Keratinocyte (primary cell): ENCODE data around the gene XIRP2. TPM values are rescaled to one million over a fixed set of nuclear protein-coding genes. Genes with fewer than 3 reads are reported as not detected.
"Not testable (repeated sequence)": the region's sequence is repeated elsewhere in the genome, so short reads cannot be mapped to it uniquely, and the experiment has no call there.

Experiments used
- DNase-seq: peaks from one replicate; pipeline ENCODE4 v3.0.0-alpha.2; 2011; ENCODE audit warnings: low read depth, missing footprints, low spot score
- FAIRE-seq: peaks from 2 replicates; lab custom pipeline; 2011; peaks lifted over from hg19 to GRCh38; lab: Jason Lieb, UNC
- H2AFZ ChIP-seq: 2 replicates; pipeline ENCODE4 v1.6.0; 2012; ENCODE audit warnings: low read length, control low read depth, inconsistent platforms; ENCODE audit not compliant: control insufficient read depth
- H3K27ac ChIP-seq: 2 replicates; pipeline ENCODE4 v1.5.1; 2011; ENCODE audit warnings: low read length; ENCODE audit not compliant: control insufficient read depth, insufficient read depth
- H3K27me3 ChIP-seq: 3 replicates; pipeline ENCODE4 v1.6.0; 2011; ENCODE audit warnings: low read length; ENCODE audit not compliant: control insufficient read depth, insufficient read depth; ENCODE audit errors: extremely low read depth
- H3K36me3 ChIP-seq, 2 experiments: 2 replicates in 1 of 2; 3 replicates in 1 of 2; pipeline ENCODE4 v1.5.1; 2011; ENCODE audit warnings: low read length in 2 of 2, mild to moderate bottlenecking in 1 of 2; ENCODE audit not compliant: control insufficient read depth in 2 of 2, insufficient read depth in 2 of 2; ENCODE audit errors: extremely low read depth in 1 of 2
- H3K4me1 ChIP-seq: 3 replicates; pipeline ENCODE4 v1.5.1; 2011; ENCODE audit warnings: low read length; ENCODE audit not compliant: control insufficient read depth, insufficient read depth; ENCODE audit errors: extremely low read depth
- H3K4me2 ChIP-seq: 3 replicates; pipeline ENCODE4 v1.6.0; 2011; ENCODE audit warnings: low read depth, low read length; ENCODE audit not compliant: control insufficient read depth, insufficient read depth; ENCODE audit errors: extremely low read depth
- H3K4me3 ChIP-seq, 3 experiments: fragments of 200-600 bp in 1 of 3; sonication (generic) in 1 of 3; 2 replicates in 2 of 3; 3 replicates in 1 of 3; pipeline ENCODE4 v1.5.1; 2011 to 2016; ENCODE audit warnings: low read length in 3 of 3, mild to moderate bottlenecking in 3 of 3, control low read depth in 2 of 3, inconsistent platforms in 1 of 3, low read depth in 1 of 3, mixed read lengths in 1 of 3, mixed run types in 1 of 3, moderate library complexity in 1 of 3; ENCODE audit not compliant: control insufficient read depth in 2 of 3, insufficient read depth in 2 of 3; ENCODE audit errors: extremely low read depth in 1 of 3
- H3K79me2 ChIP-seq: 2 replicates; pipeline ENCODE4 v1.6.0; 2012; ENCODE audit warnings: low read length; ENCODE audit not compliant: control insufficient read depth, insufficient read depth
- H3K9ac ChIP-seq: 3 replicates; pipeline ENCODE4 v1.6.0; 2011; ENCODE audit warnings: low read length; ENCODE audit not compliant: control insufficient read depth, insufficient read depth; ENCODE audit errors: extremely low read depth
- H3K9me1 ChIP-seq: 3 replicates; pipeline ENCODE4 v1.6.0; 2011; ENCODE audit warnings: low read length; ENCODE audit not compliant: control insufficient read depth, insufficient read depth; ENCODE audit errors: extremely low read depth
- H3K9me3 ChIP-seq: 2 replicates; pipeline ENCODE4 v1.5.1; 2012; ENCODE audit warnings: low read depth, low read length; ENCODE audit not compliant: control insufficient read depth
- H4K20me1 ChIP-seq: 3 replicates; pipeline ENCODE4 v1.6.0; 2011; ENCODE audit warnings: low read length; ENCODE audit not compliant: control insufficient read depth, insufficient read depth; ENCODE audit errors: extremely low read depth
- EZH2 ChIP-seq: IDR thresholded peaks from one replicate; pipeline ENCODE4 v1.6.1; 2012; ENCODE audit warnings: inconsistent platforms, mild to moderate bottlenecking, low read length, moderate library complexity
- dilution Hi-C: fragments of 300-500 bp; cut with MboI; formaldehyde crosslinking; loops from one replicate; pipeline ENCODE4 v1.7.0; 2020; ENCODE audit warnings: low sequenced_read_pairs; ENCODE audit not compliant: extremely low pct_ligation_motif_present
- polyA plus RNA-seq, 5 experiments: library from polyadenylated mRNA; depleted of rRNA in 3 of 5; stranded (reverse) in 3 of 5; stranded (forward) in 1 of 5; unstranded in 1 of 5; fragments of >200 nt; gene quantifications; 1 replicate in 1 of 5; 2 replicates in 3 of 5; 3 replicates in 1 of 5; pipeline versions ENCODE4 v1.2.1 to v1.2.3, GENCODE V29; 2011 to 2012; ENCODE audit warnings: missing spikeins in 2 of 5, low read depth in 1 of 5, low replicate concordance in 1 of 5
- TF ChIP-seq, protein P1 (sequence below), 3 experiments: IDR thresholded peaks in 1 of 3; conservative IDR thresholded peaks in 1 of 3; optimal IDR thresholded peaks in 1 of 3; 2 replicates in 2 of 3; 3 replicates in 1 of 3; pipeline versions ENCODE3 to v1.5.1; 2011; ENCODE audit warnings: low read length in 3 of 3, mild to moderate bottlenecking in 3 of 3, moderate library complexity in 2 of 3, control low read depth in 1 of 3, inconsistent platforms in 1 of 3; ENCODE audit not compliant: insufficient read depth in 2 of 3; ENCODE audit errors: extremely low read depth in 1 of 3

The XIRP2 gene
- polyA plus RNA-seq, 1 donor (not counting 4 experiments of a cell fraction or from before 2014, with no cell fraction given): 0.01 TPM

DNA sequence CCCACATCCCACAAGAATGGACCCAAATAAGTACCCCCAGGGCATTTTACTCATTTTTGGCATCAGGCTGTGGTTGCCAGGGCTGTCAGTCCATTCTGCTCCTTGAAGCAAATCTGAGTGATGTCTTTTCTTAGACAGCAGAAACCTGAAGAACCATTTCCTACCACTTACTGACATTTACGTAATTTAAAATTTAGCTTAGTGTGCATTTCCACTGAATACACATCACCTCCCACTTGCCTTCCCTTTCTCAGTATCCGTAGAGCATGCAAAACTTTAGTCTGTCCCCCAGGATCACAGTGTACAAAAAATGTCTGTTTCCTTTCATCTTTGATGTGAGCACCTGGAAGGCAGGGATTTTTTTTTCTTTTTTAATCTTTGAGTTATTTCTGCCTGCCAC is 130.3 kb downstream of the XIRP2 start:
- no peaks in the 10 kb centered on the region for H4K20me1 ChIP-seq
- H3K4me1 ChIP-seq: no peaks in the 10 kb centered on the region
- H3K9ac ChIP-seq: no peak overlapping the region
- FAIRE-seq (no peak), DNase-seq (no peak)
- no peaks in the 10 kb centered on the region for H3K9me3 ChIP-seq
- no peak overlapping the region for H3K4me2 ChIP-seq
- no peak overlapping the region for H3K4me3 ChIP-seq
- H2AFZ ChIP-seq: no peak overlapping the region
- H3K27ac ChIP-seq: no peak overlapping the region
- H3K79me2 ChIP-seq: no peaks in the 10 kb centered on the region
- H3K27me3 ChIP-seq: no peaks in the 10 kb centered on the region
- no peaks in the 10 kb centered on the region for H3K36me3 ChIP-seq
- no peaks in the 10 kb centered on the region for H3K9me1 ChIP-seq
- dilution Hi-C loops: no loop called here
- TF ChIP-seq, protein P1, sequence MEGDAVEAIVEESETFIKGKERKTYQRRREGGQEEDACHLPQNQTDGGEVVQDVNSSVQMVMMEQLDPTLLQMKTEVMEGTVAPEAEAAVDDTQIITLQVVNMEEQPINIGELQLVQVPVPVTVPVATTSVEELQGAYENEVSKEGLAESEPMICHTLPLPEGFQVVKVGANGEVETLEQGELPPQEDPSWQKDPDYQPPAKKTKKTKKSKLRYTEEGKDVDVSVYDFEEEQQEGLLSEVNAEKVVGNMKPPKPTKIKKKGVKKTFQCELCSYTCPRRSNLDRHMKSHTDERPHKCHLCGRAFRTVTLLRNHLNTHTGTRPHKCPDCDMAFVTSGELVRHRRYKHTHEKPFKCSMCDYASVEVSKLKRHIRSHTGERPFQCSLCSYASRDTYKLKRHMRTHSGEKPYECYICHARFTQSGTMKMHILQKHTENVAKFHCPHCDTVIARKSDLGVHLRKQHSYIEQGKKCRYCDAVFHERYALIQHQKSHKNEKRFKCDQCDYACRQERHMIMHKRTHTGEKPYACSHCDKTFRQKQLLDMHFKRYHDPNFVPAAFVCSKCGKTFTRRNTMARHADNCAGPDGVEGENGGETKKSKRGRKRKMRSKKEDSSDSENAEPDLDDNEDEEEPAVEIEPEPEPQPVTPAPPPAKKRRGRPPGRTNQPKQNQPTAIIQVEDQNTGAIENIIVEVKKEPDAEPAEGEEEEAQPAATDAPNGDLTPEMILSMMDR (optimal IDR thresholded peaks at IDR 0.05 in 1 of 3, IDR thresholded peaks at IDR 0.05 in 1 of 3, conservative IDR thresholded peaks at IDR 0.05 in 1 of 3; ENCODE audit: extremely low read depth in 1 of 3, insufficient read depth in 2 of 3, low read length in 3 of 3): no peak
- TF ChIP-seq EZH2: no peak

DNA sequence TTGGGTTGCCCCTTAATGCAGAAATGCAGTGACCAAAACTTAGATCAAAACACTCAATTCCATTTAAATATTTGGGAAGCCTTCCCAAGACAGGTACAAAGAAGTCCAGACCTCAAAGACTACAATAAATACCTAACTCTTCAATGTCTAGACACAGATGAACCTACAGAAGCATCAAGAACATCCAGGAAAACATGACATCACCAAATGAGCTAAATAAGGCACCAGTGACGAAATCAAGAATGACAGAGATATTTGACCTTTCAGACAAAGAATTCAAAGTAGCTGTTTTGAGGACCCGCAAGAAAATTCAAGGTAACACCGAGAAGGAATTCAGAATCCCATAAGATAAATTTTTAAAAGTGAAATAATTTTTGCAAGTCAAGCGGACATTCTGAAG is 140.2 kb downstream of the XIRP2 start:
- Histone ChIP-seq H3K9me3 (no peaks in the 10 kb centered on the region), H3K79me2 (no peaks in the 10 kb centered on the region), H3K4me2 (no peak overlapping the region), H3K27ac (no peak overlapping the region), H2AFZ (no peak overlapping the region), H3K4me1 (no peaks in the 10 kb centered on the region), H3K9me1 (no peaks in the 10 kb centered on the region), H3K4me3 (no peak overlapping the region), H4K20me1 (no peaks in the 10 kb centered on the region), H3K27me3 (no peaks in the 10 kb centered on the region), H3K36me3 (no peaks in the 10 kb centered on the region), H3K9ac (no peak overlapping the region)
- dilution Hi-C loops: no loop called here
- DNase-seq (no peak), FAIRE-seq (no peak)
- TF ChIP-seq, protein P1 (optimal IDR thresholded peaks at IDR 0.05 in 1 of 3, IDR thresholded peaks at IDR 0.05 in 1 of 3, conservative IDR thresholded peaks at IDR 0.05 in 1 of 3; ENCODE audit: extremely low read depth in 1 of 3, insufficient read depth in 2 of 3, low read length in 3 of 3): no peak
- no peak for TF ChIP-seq EZH2

DNA sequence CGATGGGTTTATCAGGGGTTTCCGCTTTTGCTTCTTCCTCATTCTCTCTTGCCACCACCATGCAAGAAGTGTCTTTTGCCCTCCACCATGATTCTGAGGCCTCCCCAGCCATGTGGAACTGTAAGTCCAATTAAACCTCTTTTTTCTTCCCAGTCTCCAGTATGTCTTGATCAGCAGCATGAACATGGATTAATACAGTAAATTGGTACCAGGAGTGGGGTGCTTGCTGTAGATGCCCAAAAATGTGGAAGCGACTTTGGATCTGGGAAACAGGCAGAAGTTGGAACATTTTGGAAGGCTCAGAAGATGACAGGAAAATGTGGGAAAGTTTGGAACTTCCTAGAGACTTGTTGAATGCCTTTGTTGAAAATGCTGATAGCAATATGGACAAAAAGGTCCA is 146.7 kb downstream of the XIRP2 start:
- H3K36me3 ChIP-seq, FAIRE-seq, H3K4me3 ChIP-seq, H3K79me2 ChIP-seq, H3K4me1 ChIP-seq, H3K27ac ChIP-seq, H3K9me3 ChIP-seq, dilution Hi-C loops, DNase-seq, H2AFZ ChIP-seq, H3K27me3 ChIP-seq, H3K4me2 ChIP-seq, H4K20me1 ChIP-seq, H3K9ac ChIP-seq, H3K9me1 ChIP-seq: not testable (repeated sequence)
